GM23248 (cell line): Measurements from ENCODE around the gene MNAT1.

Source experiments
- EZH2 ChIP-seq: fragments of 200-600 bp; sonication (generic); IDR thresholded peaks from 2 replicates; pipeline ENCODE4 v1.6.1; 2018; ENCODE audit warnings: antibody characterized with exemption, mild to moderate bottlenecking; ENCODE audit not compliant: insufficient read depth, poor library complexity, severe bottlenecking
- EZH2phosphoT487 ChIP-seq: fragments of 200-600 bp; sonication (generic); IDR thresholded peaks from 2 replicates; pipeline ENCODE4 v1.6.1; 2018; ENCODE audit warnings: antibody characterized with exemption, moderate library complexity, mild to moderate bottlenecking, low read depth; ENCODE audit not compliant: insufficient read depth

- no peak for TF ChIP-seq EZH2
- TF ChIP-seq EZH2phosphoT487, result no peak
These were observed 121.5 kb downstream of the MNAT1 start for GRCh38 chr14:60856111-60856510.
